LNCaP clone FGC (cell line): ENCODE data around the gene DOLPP1.
A peak's percentile ranks its signal among the peaks of the same experiment; 100 is the strongest.
"Not testable (repeated sequence)": the region's sequence is repeated elsewhere in the genome, so short reads cannot be mapped to it uniquely, and the experiment has no call there.

Experiments used
- DNase-seq: peaks from one replicate; pipeline ENCODE4 v3.0.0-alpha.2; 2011; ENCODE audit warnings: low read depth
- H3K4me3 ChIP-seq: 2 replicates; pipeline ENCODE4 v1.5.1; 2011; ENCODE audit warnings: mild to moderate bottlenecking, low read depth, low read length, control low read depth
- TF ChIP-seq, protein P1 (sequence below): IDR thresholded peaks from 2 replicates; pipeline ENCODE4 v1.5.1; 2012; ENCODE audit warnings: mild to moderate bottlenecking; ENCODE audit not compliant: control insufficient read depth, insufficient read depth; ENCODE audit errors: extremely low read depth

The DOLPP1 gene

GRCh38 chr9:129110740-129111527 lies 30.0 kb downstream of the DOLPP1 start, which contains the start of the genes CRAT and PTPA:
Gene CRAT (minus strand): TSS chr9:129110793. CDS start chr9:129110509, 284 bp downstream.
Gene PTPA (plus strand): TSS chr9:129111415. CDS start chr9:129111601, 186 bp downstream.
- TF ChIP-seq, protein P1, sequence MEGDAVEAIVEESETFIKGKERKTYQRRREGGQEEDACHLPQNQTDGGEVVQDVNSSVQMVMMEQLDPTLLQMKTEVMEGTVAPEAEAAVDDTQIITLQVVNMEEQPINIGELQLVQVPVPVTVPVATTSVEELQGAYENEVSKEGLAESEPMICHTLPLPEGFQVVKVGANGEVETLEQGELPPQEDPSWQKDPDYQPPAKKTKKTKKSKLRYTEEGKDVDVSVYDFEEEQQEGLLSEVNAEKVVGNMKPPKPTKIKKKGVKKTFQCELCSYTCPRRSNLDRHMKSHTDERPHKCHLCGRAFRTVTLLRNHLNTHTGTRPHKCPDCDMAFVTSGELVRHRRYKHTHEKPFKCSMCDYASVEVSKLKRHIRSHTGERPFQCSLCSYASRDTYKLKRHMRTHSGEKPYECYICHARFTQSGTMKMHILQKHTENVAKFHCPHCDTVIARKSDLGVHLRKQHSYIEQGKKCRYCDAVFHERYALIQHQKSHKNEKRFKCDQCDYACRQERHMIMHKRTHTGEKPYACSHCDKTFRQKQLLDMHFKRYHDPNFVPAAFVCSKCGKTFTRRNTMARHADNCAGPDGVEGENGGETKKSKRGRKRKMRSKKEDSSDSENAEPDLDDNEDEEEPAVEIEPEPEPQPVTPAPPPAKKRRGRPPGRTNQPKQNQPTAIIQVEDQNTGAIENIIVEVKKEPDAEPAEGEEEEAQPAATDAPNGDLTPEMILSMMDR, result no peak
- H3K4me3 ChIP-seq, result peak within 1 kb of the TSS; percentile 94
- DNase-seq, result peak; percentile 72

DNA sequence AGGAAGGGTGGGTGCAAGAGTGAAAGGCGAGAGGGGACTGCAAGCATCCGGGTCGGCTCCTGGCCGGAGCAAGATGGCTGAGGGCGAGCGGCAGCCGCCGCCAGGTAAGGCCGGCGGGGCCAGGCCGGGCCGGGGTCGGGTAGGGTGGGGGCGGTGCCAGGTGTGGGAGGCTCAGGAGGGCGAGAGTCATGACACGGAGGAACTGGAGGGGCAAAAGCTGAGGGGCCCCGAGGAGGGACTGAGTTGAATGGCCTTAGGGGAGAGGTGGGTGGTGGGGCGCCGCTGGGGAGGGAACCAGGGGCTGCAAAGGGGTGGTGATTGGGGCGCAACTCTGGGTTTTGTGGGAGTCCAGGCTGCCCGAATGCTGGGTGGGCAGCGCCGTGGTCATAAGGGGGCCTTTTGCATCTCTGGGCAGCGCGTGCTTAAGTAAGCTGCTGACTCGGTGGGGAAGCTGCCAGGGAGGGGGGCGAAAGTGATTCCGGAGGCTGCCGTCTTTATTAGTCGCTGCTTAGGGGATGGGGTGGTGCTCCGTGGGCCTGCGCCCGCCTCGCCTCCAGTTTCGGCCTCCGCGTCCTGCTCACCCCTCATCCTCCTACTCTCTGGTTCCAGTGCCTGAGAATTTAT lies 30.7 kb downstream of the DOLPP1 start:
- DNase-seq, result no peak
- TF ChIP-seq, protein P1, result no peak
- H3K4me3 ChIP-seq, result peak overlapping the region; percentile 94

DNA sequence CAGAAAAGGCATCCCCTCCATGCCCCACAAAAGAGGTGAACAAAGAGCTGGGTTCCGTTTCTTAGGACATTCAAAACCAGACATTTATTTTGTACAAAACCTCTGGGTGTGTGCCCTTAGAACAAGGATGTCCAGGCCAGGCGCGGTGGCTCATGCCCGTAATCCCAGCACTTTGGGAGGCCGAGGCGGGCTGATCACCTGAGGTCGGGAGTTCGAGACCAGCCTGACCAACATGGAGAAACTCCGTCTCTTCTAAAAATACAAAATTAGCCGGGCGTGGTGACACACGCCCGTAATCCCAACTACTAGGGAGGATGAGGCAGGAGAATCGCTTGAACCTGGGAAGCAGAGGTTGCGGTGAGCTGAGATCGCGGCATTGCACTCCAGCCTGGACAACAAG lies 31.6 kb downstream of the DOLPP1 start:
- not testable (repeated sequence) for DNase-seq

DNA sequence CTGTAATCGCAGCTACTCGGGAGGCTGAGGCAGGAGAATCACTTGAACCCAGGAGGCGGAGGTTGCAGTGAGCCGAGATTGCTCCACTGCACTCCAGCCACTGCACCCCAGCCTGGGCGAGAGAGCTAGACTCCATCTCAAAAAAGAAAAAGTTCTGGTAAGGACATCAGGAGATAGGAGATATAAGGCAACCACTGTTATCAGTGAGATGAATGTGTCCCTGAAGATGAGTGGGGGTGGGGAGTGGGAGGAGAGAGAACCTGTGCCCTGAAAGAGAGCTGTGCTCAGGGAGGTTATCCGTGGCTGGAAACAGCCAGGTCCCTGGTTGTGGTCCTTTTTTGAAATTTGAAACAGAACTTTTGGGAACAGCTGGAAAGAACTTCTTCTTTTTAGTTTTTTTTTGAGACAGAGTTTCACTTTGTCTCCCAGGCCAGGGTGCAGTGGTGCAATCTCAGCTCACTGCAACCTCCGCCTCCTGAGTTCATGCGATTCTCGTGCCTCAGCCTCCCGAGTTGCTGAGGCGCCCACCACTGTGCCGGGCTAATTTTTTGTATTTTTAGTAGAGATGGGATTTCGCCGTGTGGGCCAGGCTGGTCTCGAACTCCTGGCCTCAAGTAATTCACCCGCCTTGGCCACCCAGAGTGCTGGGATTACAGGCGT lies 32.9 kb downstream of the DOLPP1 start:
- H3K4me3 ChIP-seq, result no peak overlapping the region
- DNase-seq, result no peak
- TF ChIP-seq, protein P1, result no peak

More for the DNA sequence above, 31.6 kb downstream of the DOLPP1 start:
- H3K4me3 ChIP-seq, result peak overlapping the region; percentile 94

DNA sequence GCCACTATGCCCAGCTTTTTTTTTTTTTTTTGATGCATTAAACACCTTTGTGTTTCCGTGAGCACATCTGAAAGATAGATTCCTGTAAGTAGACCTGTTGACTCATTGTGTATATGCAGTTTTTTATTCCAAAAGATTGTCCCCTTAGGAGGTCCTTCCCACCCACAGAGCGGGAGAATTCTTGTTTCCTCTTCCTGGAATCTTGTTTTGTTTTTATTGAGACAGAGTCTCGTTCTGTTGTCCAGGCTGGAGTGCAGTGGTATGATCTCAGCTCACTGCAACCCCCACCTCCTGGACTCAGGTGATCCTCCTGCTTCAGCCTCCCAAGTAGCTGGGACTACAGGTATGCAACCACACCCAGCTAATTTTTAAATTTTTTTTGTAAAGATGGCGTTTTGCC lies 37.9 kb downstream of the DOLPP1 start:
- DNase-seq, result no peak
- no peak overlapping the region for H3K4me3 ChIP-seq
- TF ChIP-seq, protein P1, result no peak

DNA sequence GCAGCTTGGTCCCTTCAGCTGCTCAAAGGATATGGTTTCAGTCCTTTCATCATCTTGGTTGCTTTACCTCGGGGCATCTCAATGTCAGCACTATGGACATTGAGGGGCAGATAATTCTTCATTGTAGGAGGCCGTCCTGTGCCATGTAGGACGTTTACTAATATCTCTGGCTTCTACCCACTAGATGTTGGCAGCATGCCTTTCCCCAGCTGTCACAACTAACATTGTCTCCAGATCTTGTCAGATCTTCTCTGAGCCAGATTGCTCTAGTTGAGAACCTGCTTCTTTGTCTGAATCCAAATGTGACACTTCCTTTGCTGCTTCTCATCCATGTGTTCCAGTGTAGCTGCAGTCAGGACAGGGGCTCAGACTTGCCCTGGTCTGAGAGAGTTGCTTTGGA lies 40.6 kb downstream of the DOLPP1 start:
- TF ChIP-seq, protein P1, result no peak
- no peak overlapping the region for H3K4me3 ChIP-seq
- no peak for DNase-seq

DNA sequence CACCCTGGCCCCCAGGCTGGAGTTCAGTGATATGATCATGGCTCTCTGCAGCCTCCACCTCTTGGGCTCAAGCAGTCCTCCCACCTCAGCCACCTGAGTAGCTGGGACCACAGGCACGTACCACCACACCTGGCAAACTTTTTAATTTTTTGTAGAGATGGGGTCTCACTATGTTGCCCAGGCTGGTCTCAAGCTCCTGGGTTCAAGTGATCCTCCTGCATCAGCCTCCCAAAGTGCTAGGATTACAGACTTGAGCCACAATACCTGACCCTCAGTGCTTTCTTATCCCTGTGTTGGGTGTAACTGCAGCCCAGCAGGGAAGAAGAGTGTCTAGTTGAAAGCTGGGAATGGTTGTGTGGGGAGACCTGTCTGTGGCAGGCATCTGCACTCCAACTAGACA lies 41.2 kb downstream of the DOLPP1 start:
- DNase-seq, result no peak
- H3K4me3 ChIP-seq, result no peak overlapping the region
- TF ChIP-seq, protein P1, result no peak

GRCh38 chr9:129122976-129123375 lies 42.1 kb downstream of the DOLPP1 start:
- H3K4me3 ChIP-seq, DNase-seq: not testable (repeated sequence)
